ENCODE results near the gene WDR26. TPM values are rescaled to one million over a fixed set of nuclear protein-coding genes. Genes with fewer than 3 reads are reported as not detected.
A peak's percentile ranks its signal among the peaks of the same experiment; 100 is the strongest.

Gene WDR26
- polyA plus RNA-seq, 1 experiment, result 58.7 TPM

DNA sequence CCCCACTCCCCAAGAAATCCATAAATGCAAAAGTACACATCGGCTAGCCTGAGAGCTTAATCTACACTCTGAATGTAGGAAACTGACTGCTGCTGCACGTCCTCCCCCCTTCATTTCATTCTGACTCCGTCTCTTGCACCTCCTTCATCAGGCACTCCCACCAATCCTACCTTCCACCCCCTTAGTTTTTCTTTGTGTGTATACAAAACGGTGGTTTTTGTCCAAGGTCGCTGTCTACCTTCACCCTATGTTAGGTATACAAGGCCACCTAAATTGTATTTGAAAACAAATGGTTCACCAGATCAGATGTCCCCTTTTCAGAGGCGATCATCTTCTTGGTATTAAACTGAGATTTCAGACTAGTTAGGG, 1.9 kb downstream of the WDR26 start:
- TF ChIP-seq, protein P1, sequence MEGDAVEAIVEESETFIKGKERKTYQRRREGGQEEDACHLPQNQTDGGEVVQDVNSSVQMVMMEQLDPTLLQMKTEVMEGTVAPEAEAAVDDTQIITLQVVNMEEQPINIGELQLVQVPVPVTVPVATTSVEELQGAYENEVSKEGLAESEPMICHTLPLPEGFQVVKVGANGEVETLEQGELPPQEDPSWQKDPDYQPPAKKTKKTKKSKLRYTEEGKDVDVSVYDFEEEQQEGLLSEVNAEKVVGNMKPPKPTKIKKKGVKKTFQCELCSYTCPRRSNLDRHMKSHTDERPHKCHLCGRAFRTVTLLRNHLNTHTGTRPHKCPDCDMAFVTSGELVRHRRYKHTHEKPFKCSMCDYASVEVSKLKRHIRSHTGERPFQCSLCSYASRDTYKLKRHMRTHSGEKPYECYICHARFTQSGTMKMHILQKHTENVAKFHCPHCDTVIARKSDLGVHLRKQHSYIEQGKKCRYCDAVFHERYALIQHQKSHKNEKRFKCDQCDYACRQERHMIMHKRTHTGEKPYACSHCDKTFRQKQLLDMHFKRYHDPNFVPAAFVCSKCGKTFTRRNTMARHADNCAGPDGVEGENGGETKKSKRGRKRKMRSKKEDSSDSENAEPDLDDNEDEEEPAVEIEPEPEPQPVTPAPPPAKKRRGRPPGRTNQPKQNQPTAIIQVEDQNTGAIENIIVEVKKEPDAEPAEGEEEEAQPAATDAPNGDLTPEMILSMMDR (IDR thresholded peaks at IDR 0.05; ENCODE audit: low read depth, low read length), result no peak
- Histone ChIP-seq H3K27me3 (ENCODE audit: control insufficient read depth, insufficient read depth, low read length) (no peaks in the 10 kb centered on the region), H3K4me3 (ENCODE audit: low read depth, low read length) (peak overlapping the region; percentile 87), H3K9me3 (ENCODE audit: control insufficient read depth, insufficient read depth, low read length) (no peaks in the 10 kb centered on the region; the same call in 1 of the 2 replicates), H3K27ac (ENCODE audit: low read depth, low read length) (no peak overlapping the region)
- POLR2A ChIA-PET, result interaction anchor here (1.0 to 1.4 kb wide), 2 partner anchors 11 to 66 kb away, joined by 3 read pairs; no protein-coding TSS in a partner anchor
- CTCF ChIA-PET, result interaction anchor here (1.6 to 2.2 kb wide), 2 partner anchors 24 to 463 kb away, joined by 6 to 14 read pairs; no protein-coding TSS in a partner anchor
- DNase-seq (ENCODE audit: low read depth, low spot score), result no peak

DNA sequence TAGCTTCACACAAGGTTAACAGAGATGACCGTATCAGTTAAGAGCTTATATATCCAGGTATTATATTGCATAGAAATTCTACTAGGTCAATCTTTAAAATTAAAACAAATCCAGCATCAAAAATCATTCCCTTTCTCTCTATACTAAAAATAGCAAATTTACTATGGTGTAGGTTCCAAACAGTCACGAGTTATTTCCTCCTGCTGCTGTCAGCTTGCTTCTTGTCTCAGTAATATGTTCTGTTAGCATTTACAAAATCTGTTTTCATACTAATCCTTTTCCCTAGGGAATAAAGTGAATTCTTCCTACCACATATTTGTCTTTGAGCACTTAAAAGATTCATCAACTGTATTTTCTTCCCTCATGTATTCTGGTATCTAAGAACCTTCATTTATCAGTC, 2.5 kb downstream of the WDR26 start:
- no peak overlapping the region for H3K27ac ChIP-seq (ENCODE audit: low read depth, low read length)
- H3K9me3 ChIP-seq (ENCODE audit: control insufficient read depth, insufficient read depth, low read length), result no peaks in the 10 kb centered on the region; the same call in 1 of the 2 replicates
- TF ChIP-seq, protein P1 (IDR thresholded peaks at IDR 0.05; ENCODE audit: low read depth, low read length), result no peak
- POLR2A ChIA-PET, result interaction anchor here (1.0 to 1.4 kb wide), 3 partner anchors 10 to 463 kb away, joined by 3 read pairs; no protein-coding TSS in a partner anchor
- H3K27me3 ChIP-seq (ENCODE audit: control insufficient read depth, insufficient read depth, low read length), result no peaks in the 10 kb centered on the region
- peak overlapping the region; percentile 87 for H3K4me3 ChIP-seq (ENCODE audit: low read depth, low read length)
- CTCF ChIA-PET, result interaction anchor here (1.2 to 2.2 kb wide), 4 partner anchors 10 to 463 kb away, joined by 3 to 14 read pairs (median 6); no protein-coding TSS in a partner anchor
- DNase-seq (ENCODE audit: low read depth, low spot score), result no peak

DNA sequence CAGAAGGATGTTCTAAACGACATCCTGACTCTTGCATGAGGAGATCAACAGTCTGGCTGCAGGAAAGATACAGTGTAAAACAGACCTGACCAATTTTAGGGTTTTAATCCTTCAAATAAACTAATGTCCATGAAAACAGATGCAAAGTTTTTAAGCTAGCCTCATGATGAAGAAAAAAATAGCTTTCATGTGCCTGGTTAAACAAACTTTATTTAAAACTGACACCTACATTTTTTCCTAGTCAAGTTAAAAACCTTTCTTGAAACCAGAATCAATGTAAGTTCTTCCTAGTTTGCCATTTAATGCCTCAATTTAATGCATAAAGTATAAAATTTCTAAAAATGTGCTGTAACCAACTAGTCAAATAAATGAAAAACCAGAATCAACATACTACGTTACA, 2.9 kb downstream of the WDR26 start:
- Histone ChIP-seq H3K4me3 (ENCODE audit: low read depth, low read length) (peak overlapping the region; percentile 87), H3K9me3 (ENCODE audit: control insufficient read depth, insufficient read depth, low read length) (no peaks in the 10 kb centered on the region; the same call in 1 of the 2 replicates), H3K27me3 (ENCODE audit: control insufficient read depth, insufficient read depth, low read length) (no peaks in the 10 kb centered on the region), H3K27ac (ENCODE audit: low read depth, low read length) (no peak overlapping the region)
- ChIA-PET POLR2A (interaction anchor here (0.7 to 1.4 kb wide), 4 partner anchors 10 to 464 kb away, joined by 3 to 4 read pairs (median 3); no protein-coding TSS in a partner anchor), CTCF (interaction anchor here (1.2 to 2.2 kb wide), 4 partner anchors 10 to 463 kb away, joined by 3 to 14 read pairs (median 6); no protein-coding TSS in a partner anchor)
- TF ChIP-seq, protein P1 (IDR thresholded peaks at IDR 0.05; ENCODE audit: low read depth, low read length), result no peak
- DNase-seq (ENCODE audit: low read depth, low spot score), result no peak

DNA sequence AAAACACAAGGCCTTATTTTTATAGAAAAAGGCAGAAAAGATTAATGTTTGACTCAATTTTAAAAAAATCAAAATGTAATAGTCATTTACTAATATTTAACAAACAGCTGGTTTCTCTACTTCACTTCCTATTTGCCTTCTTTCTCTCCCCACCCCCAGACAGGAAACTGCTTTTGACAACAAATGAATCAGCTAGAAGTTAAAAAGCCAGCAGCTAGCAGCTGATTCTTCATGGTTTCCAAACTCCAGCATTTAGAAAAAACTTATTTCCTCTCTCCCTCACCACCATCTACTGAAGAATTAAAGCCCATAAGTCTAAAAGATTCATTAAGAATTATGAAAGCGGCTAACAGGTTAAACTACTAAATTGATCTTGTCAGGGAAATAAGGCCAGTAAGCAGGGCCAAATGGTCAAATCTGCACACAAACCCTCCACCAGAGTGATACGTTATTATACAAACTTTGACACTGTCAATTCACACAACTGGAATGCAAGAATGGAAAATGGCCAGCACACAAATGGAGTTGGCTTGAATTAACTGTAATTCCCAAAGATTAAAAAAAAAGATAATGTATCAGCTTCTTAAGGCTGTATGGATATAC, 4.0 kb downstream of the WDR26 start:
- DNase-seq (ENCODE audit: low read depth, low spot score), result no peak
- Histone ChIP-seq H3K4me3 (ENCODE audit: low read depth, low read length) (peak overlapping the region; percentile 23), H3K27ac (ENCODE audit: low read depth, low read length) (no peak overlapping the region), H3K27me3 (ENCODE audit: control insufficient read depth, insufficient read depth, low read length) (no peaks in the 10 kb centered on the region), H3K9me3 (ENCODE audit: control insufficient read depth, insufficient read depth, low read length) (no peaks in the 10 kb centered on the region; the same call in 1 of the 2 replicates)
- TF ChIP-seq, protein P1 (IDR thresholded peaks at IDR 0.05; ENCODE audit: low read depth, low read length), result no peak
- ChIA-PET POLR2A (interaction anchor here (1.2 kb wide), 1 partner anchor 26 kb away, joined by 7 read pairs; no protein-coding TSS in a partner anchor), CTCF (interaction anchor here (0.8 to 2.2 kb wide), 4 partner anchors 26 to 492 kb away, joined by 3 to 14 read pairs (median 4); no protein-coding TSS in a partner anchor)
